Measurements from ENCODE around the gene AKAP3. TPM values are rescaled to one million over a fixed set of nuclear protein-coding genes. Genes with fewer than 3 reads are reported as not detected.

Gene AKAP3
- total and polyA plus RNA-seq, 2 experiments from 2014 or later, result 5.0 to 20.8 TPM

GRCh38 chr12:4580281-4580688, 68.6 kb downstream of the AKAP3 start:
- H3K4me1 ChIP-seq (ENCODE audit: low read depth), result no peaks in the 10 kb centered on the region
- H3K4me3 ChIP-seq, result no peak overlapping the region
- H3K9me3 ChIP-seq (ENCODE audit: low read depth), result no peaks in the 10 kb centered on the region
- TF ChIP-seq, protein P1, sequence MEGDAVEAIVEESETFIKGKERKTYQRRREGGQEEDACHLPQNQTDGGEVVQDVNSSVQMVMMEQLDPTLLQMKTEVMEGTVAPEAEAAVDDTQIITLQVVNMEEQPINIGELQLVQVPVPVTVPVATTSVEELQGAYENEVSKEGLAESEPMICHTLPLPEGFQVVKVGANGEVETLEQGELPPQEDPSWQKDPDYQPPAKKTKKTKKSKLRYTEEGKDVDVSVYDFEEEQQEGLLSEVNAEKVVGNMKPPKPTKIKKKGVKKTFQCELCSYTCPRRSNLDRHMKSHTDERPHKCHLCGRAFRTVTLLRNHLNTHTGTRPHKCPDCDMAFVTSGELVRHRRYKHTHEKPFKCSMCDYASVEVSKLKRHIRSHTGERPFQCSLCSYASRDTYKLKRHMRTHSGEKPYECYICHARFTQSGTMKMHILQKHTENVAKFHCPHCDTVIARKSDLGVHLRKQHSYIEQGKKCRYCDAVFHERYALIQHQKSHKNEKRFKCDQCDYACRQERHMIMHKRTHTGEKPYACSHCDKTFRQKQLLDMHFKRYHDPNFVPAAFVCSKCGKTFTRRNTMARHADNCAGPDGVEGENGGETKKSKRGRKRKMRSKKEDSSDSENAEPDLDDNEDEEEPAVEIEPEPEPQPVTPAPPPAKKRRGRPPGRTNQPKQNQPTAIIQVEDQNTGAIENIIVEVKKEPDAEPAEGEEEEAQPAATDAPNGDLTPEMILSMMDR (IDR thresholded peaks at IDR 0.05; ENCODE audit: low read depth, low read length), result no peak
- H3K27ac ChIP-seq, result no peak overlapping the region
- no peaks in the 10 kb centered on the region for H3K27me3 ChIP-seq
- no peak for DNase-seq (ENCODE audit: low read depth in 1 of 2, low spot score in 1 of 2)
- H3K36me3 ChIP-seq, result no peaks in the 10 kb centered on the region

GRCh38 chr12:4579305-4580102, 69.3 kb downstream of the AKAP3 start:
- Histone ChIP-seq H3K4me1 (ENCODE audit: low read depth) (no peaks in the 10 kb centered on the region), H3K27ac (no peak overlapping the region), H3K4me3 (no peak overlapping the region), H3K27me3 (no peaks in the 10 kb centered on the region), H3K9me3 (ENCODE audit: low read depth) (no peaks in the 10 kb centered on the region), H3K36me3 (no peaks in the 10 kb centered on the region)
- DNase-seq (ENCODE audit: low read depth in 1 of 2, low spot score in 1 of 2), result peak in 1 of 2 donors; percentile 22
- TF ChIP-seq, protein P1 (IDR thresholded peaks at IDR 0.05; ENCODE audit: low read depth, low read length), result no peak

DNA sequence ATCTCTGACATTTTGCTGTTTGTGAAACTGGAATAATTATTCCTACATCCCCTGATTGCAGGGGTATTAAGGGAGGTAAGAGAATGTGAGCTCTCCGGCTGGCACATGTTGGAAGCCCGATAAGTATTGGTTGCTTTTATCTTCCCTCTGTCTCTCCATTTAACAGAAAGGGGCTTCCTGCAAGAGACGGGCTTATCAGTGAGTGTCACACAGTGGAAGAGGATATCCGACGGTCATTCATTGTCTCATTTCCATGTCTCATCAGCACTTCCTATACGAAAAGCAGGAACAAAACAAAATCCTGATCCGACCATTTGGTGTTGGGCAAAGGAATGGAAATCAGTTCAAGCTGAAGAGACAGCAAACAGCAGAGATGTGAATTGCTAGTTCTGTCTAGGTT, 76.2 kb downstream of the AKAP3 start:
- TF ChIP-seq, protein P1 (IDR thresholded peaks at IDR 0.05; ENCODE audit: low read depth, low read length), result no peak
- Histone ChIP-seq H3K27me3 (no peaks in the 10 kb centered on the region), H3K27ac (no peak overlapping the region), H3K9me3 (ENCODE audit: low read depth) (no peaks in the 10 kb centered on the region), H3K4me1 (ENCODE audit: low read depth) (no peaks in the 10 kb centered on the region), H3K4me3 (no peak overlapping the region), H3K36me3 (no peaks in the 10 kb centered on the region)
- DNase-seq (ENCODE audit: low read depth in 1 of 2, low spot score in 1 of 2), result no peak

DNA sequence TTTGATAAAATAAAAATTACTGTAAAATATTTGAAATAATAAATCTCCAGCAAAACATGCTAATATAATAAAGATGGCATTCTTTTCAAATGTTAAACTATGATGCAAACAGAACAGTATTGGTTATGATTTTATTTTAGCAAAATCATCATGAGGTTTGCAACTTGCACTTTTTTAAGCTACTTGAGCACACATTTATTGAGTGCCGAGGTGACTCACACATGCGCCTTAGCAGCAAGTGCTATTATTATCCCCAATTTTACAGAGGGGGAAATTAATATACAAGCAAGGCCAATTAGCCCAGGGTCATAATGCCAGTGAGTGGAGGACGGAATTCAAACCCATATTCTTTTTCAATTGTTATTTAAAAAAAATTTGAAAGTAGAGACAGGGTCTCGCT, 79.6 kb downstream of the AKAP3 start:
- H3K27me3 ChIP-seq, result no peaks in the 10 kb centered on the region
- H3K36me3 ChIP-seq, result no peaks in the 10 kb centered on the region
- TF ChIP-seq, protein P1 (IDR thresholded peaks at IDR 0.05; ENCODE audit: low read depth, low read length), result no peak
- H3K9me3 ChIP-seq (ENCODE audit: low read depth), result no peaks in the 10 kb centered on the region
- no peak overlapping the region for H3K4me3 ChIP-seq
- no peaks in the 10 kb centered on the region for H3K4me1 ChIP-seq (ENCODE audit: low read depth)
- H3K27ac ChIP-seq, result no peak overlapping the region
- no peak for DNase-seq (ENCODE audit: low read depth in 1 of 2, low spot score in 1 of 2)

DNA sequence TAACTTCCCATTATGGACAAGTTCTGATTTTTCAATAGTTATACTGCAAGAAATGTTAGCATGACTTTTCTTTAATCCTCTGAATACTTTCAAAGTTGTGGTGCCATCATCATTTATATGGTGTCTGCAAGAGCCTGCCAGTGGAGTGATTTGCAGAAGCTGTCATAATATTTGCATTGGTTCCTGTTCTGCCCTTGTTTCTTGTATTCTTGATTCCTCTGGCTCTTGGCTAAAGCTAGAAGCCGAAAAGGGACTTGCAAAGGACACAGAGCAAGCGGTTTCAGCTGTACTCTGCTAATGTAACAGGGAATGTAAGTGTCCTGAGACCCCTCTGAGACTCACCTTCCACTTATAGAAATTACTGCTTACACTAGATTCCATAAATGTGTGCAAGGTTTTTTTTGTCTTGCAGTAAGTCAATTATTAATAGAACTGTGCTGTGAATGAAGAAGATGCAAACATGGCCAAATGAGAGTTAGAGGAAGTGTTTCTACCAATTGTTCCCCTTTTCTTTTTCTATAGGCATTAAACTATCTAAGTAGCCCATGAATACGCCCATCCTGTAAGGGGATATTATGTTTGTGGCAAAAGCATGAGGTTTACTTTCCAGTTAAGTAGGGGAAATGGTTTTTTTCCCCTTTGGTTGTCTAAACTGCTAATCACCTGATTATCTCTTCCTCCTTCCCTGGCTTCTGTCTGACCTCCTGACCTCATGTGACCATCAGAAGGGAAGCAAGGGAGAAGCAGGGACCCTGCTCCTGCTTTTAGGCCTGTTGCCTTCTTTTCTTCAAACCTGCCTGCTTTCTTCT, 81.6 kb downstream of the AKAP3 start:
- H3K36me3 ChIP-seq, result no peaks in the 10 kb centered on the region
- H3K27ac ChIP-seq, result no peak overlapping the region
- no peak for DNase-seq (ENCODE audit: low read depth in 1 of 2, low spot score in 1 of 2)
- peaks cover 8% of the 10 kb centered on the region for H3K27me3 ChIP-seq
- no peaks in the 10 kb centered on the region for H3K4me1 ChIP-seq (ENCODE audit: low read depth)
- TF ChIP-seq, protein P1 (IDR thresholded peaks at IDR 0.05; ENCODE audit: low read depth, low read length), result no peak
- no peaks in the 10 kb centered on the region for H3K9me3 ChIP-seq (ENCODE audit: low read depth)
- H3K4me3 ChIP-seq, result no peak overlapping the region
